Measurements from ENCODE around the gene TRIM65.

TRIM65 gene

DNA sequence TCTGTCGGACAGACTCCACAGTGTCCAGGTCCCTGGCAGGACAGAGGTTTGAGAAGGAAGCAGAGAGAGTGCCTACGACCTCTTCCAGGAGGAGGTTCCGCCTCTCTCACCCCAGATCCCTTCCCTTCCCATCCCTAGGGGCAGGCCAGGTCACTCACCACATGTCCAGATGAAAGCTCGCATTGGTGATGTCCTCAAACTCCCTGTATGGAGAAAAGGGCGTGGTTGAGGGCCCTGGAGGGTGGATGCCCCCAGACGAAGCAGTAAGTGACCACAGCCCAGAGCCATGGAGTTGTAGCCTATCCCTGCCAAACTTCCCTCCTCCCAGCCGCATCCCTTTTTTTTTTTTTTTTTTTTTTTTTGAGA, 56.0 kb downstream of the TRIM65 start:
- no peak for TF ChIP-seq EZH2 (IDR thresholded peaks at IDR 0.05; ENCODE audit: borderline replicate concordance, low read length)
- TF ChIP-seq, protein P1, sequence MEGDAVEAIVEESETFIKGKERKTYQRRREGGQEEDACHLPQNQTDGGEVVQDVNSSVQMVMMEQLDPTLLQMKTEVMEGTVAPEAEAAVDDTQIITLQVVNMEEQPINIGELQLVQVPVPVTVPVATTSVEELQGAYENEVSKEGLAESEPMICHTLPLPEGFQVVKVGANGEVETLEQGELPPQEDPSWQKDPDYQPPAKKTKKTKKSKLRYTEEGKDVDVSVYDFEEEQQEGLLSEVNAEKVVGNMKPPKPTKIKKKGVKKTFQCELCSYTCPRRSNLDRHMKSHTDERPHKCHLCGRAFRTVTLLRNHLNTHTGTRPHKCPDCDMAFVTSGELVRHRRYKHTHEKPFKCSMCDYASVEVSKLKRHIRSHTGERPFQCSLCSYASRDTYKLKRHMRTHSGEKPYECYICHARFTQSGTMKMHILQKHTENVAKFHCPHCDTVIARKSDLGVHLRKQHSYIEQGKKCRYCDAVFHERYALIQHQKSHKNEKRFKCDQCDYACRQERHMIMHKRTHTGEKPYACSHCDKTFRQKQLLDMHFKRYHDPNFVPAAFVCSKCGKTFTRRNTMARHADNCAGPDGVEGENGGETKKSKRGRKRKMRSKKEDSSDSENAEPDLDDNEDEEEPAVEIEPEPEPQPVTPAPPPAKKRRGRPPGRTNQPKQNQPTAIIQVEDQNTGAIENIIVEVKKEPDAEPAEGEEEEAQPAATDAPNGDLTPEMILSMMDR (IDR thresholded peaks at IDR 0.05; ENCODE audit: low read length) = no peak
- H3K79me2 ChIP-seq (ENCODE audit: insufficient read depth, low read length) = no peaks in the 10 kb centered on the region
- no peaks in the 10 kb centered on the region; the same call in 1 of the 2 replicates for H3K27me3 ChIP-seq (ENCODE audit: insufficient read depth, low read length)
- no peaks in the 10 kb centered on the region for H3K9me3 ChIP-seq (ENCODE audit: low read length)
- no peak overlapping the region for H3K27ac ChIP-seq (ENCODE audit: low read depth, low read length, poor library complexity, severe bottlenecking)
- no peak overlapping the region for H2AFZ ChIP-seq (ENCODE audit: low read length)
- no peak overlapping the region for H3K4me2 ChIP-seq (ENCODE audit: low read length)
- H3K36me3 ChIP-seq (ENCODE audit: insufficient read depth, low read length) = peaks cover 2% of the 10 kb centered on the region; the same call in 1 of the 2 replicates
- no peak overlapping the region for H3K4me3 ChIP-seq (ENCODE audit: low read depth, low read length, poor library complexity, severe bottlenecking)
- H3K9me2 ChIP-seq (ENCODE audit: low read depth, low read length) = no peaks in the 10 kb centered on the region
- no peaks in the 10 kb centered on the region for H4K20me1 ChIP-seq (ENCODE audit: insufficient read depth, low read length)
- no peaks in the 10 kb centered on the region for H3F3A ChIP-seq (ENCODE audit: insufficient read depth, low read length)
- peaks cover 6% of the 10 kb centered on the region for H3K4me1 ChIP-seq (ENCODE audit: insufficient read depth, low read length, severe bottlenecking)
- no peak overlapping the region for H3K9ac ChIP-seq (ENCODE audit: low read length)

DNA sequence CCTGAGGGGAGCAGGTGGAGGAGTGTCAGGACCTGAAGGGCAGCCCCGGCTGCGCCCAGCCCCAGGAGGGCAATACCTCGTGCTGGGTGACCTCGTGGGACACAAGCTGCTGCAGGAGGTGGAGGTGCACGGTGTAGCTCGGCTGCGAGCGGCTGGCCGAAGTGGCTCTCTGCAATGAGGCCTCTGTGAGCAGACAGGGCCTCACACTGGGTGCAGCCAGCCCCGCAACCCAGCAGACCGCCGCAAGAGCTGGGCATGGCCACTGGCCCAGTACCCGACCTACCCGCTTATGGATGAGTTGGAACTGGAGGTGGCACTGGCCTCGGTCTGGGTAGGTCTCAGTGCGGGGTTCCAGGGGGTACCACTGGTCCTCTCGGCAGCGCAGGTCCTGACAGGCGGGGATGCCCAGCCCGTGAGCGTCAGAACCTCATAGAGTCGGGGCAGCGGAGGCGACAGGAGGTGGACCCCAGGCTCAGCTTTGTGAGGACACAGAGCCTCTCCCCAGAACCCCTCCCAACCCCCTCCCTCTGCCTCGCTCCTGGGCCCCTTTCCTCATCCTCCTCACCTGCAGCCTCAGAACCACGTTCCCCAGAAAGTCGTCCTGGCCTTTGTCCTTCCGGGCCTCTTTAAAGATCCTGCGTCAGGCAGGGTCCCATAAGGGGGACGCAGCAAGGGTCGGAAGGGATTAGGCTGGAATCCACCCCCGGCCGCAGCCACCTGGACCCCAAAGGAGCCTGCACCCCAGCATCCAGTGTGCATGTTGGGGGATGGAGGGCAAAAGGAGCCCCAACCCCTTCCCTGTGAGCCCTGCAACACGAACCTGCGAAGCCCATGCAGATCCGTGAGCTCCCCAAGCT, 56.6 kb downstream of the TRIM65 start:
- Histone ChIP-seq H3K9me3 (ENCODE audit: low read length) (no peaks in the 10 kb centered on the region), H3F3A (ENCODE audit: insufficient read depth, low read length) (no peaks in the 10 kb centered on the region), H3K4me3 (ENCODE audit: low read depth, low read length, poor library complexity, severe bottlenecking) (no peak overlapping the region), H4K20me1 (ENCODE audit: insufficient read depth, low read length) (no peaks in the 10 kb centered on the region), H3K27ac (ENCODE audit: low read depth, low read length, poor library complexity, severe bottlenecking) (no peak overlapping the region), H3K4me2 (ENCODE audit: low read length) (no peak overlapping the region), H3K79me2 (ENCODE audit: insufficient read depth, low read length) (no peaks in the 10 kb centered on the region), H3K9me2 (ENCODE audit: low read depth, low read length) (no peaks in the 10 kb centered on the region), H3K36me3 (ENCODE audit: insufficient read depth, low read length) (no peaks in the 10 kb centered on the region), H3K4me1 (ENCODE audit: insufficient read depth, low read length, severe bottlenecking) (peaks cover 3% of the 10 kb centered on the region), H2AFZ (ENCODE audit: low read length) (no peak overlapping the region), H3K9ac (ENCODE audit: low read length) (no peak overlapping the region), H3K27me3 (ENCODE audit: insufficient read depth, low read length) (no peaks in the 10 kb centered on the region; the same call in 1 of the 2 replicates)
- TF ChIP-seq, protein P1 (IDR thresholded peaks at IDR 0.05; ENCODE audit: low read length) = no peak
- no peak for TF ChIP-seq EZH2 (IDR thresholded peaks at IDR 0.05; ENCODE audit: borderline replicate concordance, low read length)

Measured in OCI-LY1 (cell line).